Colon (tissue), 2 donors: ENCODE data around the gene FMNL2.

Experiments
- FAIRE-seq: peaks from 2 replicates; lab custom pipeline; 2012; peaks lifted over from hg19 to GRCh38; lab: Jason Lieb, UNC
- donor health status: control.
- donor health status: control.

The FMNL2 gene

GRCh38 chr2:152449578-152449977 lies 114.6 kb downstream of the FMNL2 start:
- no peak for FAIRE-seq

GRCh38 chr2:152450176-152450575 lies 115.2 kb downstream of the FMNL2 start:
- FAIRE-seq, result no peak

- FAIRE-seq, result no peak
Observed at GRCh38 chr2:152452256-152452973, 117.4 kb downstream of the FMNL2 start.

GRCh38 chr2:152453129-152453911 lies 118.3 kb downstream of the FMNL2 start:
- FAIRE-seq, result no peak

GRCh38 chr2:152454371-152454770 lies 119.4 kb downstream of the FMNL2 start:
- no peak for FAIRE-seq

- FAIRE-seq, result no peak
Observed at GRCh38 chr2:152454960-152455359, 120.0 kb downstream of the FMNL2 start.

GRCh38 chr2:152455738-152456137 lies 120.8 kb downstream of the FMNL2 start:
- FAIRE-seq, result no peak

- no peak for FAIRE-seq
Observed at GRCh38 chr2:152456262-152456661, 121.3 kb downstream of the FMNL2 start.

- no peak for FAIRE-seq
Observed at GRCh38 chr2:152458441-152458940, 123.5 kb downstream of the FMNL2 start.

GRCh38 chr2:152459091-152459490 lies 124.1 kb downstream of the FMNL2 start:
- no peak for FAIRE-seq

GRCh38 chr2:152460567-152460966 lies 125.6 kb downstream of the FMNL2 start:
- FAIRE-seq, result no peak

GRCh38 chr2:152462120-152462519 lies 127.1 kb downstream of the FMNL2 start:
- FAIRE-seq, result no peak

- FAIRE-seq, result no peak
Observed at GRCh38 chr2:152462779-152463178, 127.8 kb downstream of the FMNL2 start.

GRCh38 chr2:152464851-152465470 lies 130.0 kb downstream of the FMNL2 start:
- no peak for FAIRE-seq

GRCh38 chr2:152465541-152465940 lies 130.6 kb downstream of the FMNL2 start:
- no peak for FAIRE-seq

GRCh38 chr2:152466041-152466440 lies 131.1 kb downstream of the FMNL2 start:
- no peak for FAIRE-seq

- FAIRE-seq, result no peak
Observed at GRCh38 chr2:152466980-152467676, 132.2 kb downstream of the FMNL2 start.

GRCh38 chr2:152467677-152468410 lies 132.9 kb downstream of the FMNL2 start:
- FAIRE-seq, result no peak

- no peak for FAIRE-seq
Observed at GRCh38 chr2:152468899-152469692, 134.1 kb downstream of the FMNL2 start.
